NT2/D1 (cell line): ENCODE data around the gene SERINC1.

ENCODE experiments used
- SUZ12 ChIP-seq: IDR thresholded peaks from 2 replicates; pipeline ENCODE4 v1.6.1; 2011; ENCODE audit not compliant: insufficient read length, insufficient read depth; ENCODE audit errors: extremely low read depth
- ZNF274 ChIP-seq: IDR thresholded peaks from 2 replicates; pipeline ENCODE4 v1.6.1; 2011; ENCODE audit warnings: mild to moderate bottlenecking, low read depth, low read length

- no peak for TF ChIP-seq ZNF274
- TF ChIP-seq SUZ12, result no peak
Observed at GRCh38 chr6:122501475-122501874, 29.9 kb upstream of the SERINC1 start.
